ENCODE data around the gene JAK3.

GRCh38 chr19:17847538-17848366 lies at the start of gene JAK3:
- TF ChIP-seq RARB (CRISPR knock-in tag; IDR thresholded peaks at IDR 0.05) (no peak), PATZ1 (CRISPR knock-in tag; IDR thresholded peaks at IDR 0.05; ENCODE audit: borderline replicate concordance) (no peak), ZFP30 (CRISPR knock-in tag; IDR thresholded peaks at IDR 0.05) (no peak), PPARA (CRISPR knock-in tag; IDR thresholded peaks at IDR 0.05; ENCODE audit: borderline replicate concordance) (no peak), ZNF565 (CRISPR knock-in tag; conservative IDR thresholded peaks at IDR 0.05; ENCODE audit: low read depth) (no peak), ZC3H10 (CRISPR knock-in tag; IDR thresholded peaks at IDR 0.05) (no peak), TCF4 (CRISPR knock-in tag; IDR thresholded peaks at IDR 0.05; ENCODE audit: borderline replicate concordance) (no peak), OSR1 (CRISPR knock-in tag; IDR thresholded peaks at IDR 0.05) (no peak), CREB5 (CRISPR knock-in tag; IDR thresholded peaks at IDR 0.05; ENCODE audit: low read depth) (no peak), ESRRG (CRISPR knock-in tag; IDR thresholded peaks at IDR 0.05) (no peak), ZFP3 (CRISPR knock-in tag; IDR thresholded peaks at IDR 0.05) (no peak)

Measured in SK-N-SH treated with all-trans-retinoic acid at 6 μM for 48 hours (cell line).